ENCODE data around the gene RPL18.
"Not testable (repeated sequence)": the region's sequence is repeated elsewhere in the genome, so short reads cannot be mapped to it uniquely, and the experiment has no call there.

RPL18 gene

GRCh38 chr19:48588670-48589401, 30.1 kb downstream of the RPL18 start:
- no peak for DNase-seq (ENCODE audit: low read depth)

DNA sequence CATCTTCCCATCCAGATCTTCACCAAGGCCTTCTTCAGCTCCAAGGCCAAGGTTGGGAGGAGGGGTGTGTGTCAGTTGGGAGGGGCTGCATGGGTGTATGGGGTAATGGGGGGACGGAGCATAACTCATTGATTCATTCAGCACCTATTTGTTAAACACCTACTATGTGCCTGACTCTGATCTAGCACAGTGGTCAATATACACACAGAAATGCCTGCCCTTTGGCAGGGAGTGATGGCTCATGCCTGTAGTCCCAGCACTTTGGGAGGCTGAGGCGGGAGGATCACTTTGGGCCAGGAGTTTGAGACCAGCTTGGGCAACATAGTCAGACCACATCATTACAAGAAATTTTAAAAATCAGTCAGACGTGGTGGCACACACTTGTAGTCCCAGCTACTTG, 31.6 kb downstream of the RPL18 start:
- no peak for DNase-seq (ENCODE audit: low read depth)

- DNase-seq (ENCODE audit: low read depth) = no peak
Observed at GRCh38 chr19:48582168-48582567, 36.8 kb downstream of the RPL18 start.

DNA sequence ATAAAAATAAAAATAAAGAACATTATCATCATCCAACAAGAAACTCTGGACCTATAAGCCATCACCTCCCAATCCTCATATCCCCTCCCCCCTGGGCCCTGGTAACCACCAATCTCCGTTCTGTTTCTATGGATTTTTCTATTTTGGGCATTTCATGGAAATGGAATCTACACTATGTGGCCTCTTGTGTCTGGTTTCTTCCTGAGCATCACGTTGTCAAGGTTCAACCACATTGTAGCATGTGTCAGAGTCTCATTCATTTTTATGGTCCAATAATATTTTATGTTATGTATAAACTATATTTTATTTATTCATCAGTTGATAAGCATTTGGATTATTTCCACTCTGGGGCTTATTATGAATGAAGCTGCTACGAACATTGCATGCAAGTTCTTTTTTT, 40.1 kb downstream of the RPL18 start:
- no peak for DNase-seq (ENCODE audit: low read depth)

DNA sequence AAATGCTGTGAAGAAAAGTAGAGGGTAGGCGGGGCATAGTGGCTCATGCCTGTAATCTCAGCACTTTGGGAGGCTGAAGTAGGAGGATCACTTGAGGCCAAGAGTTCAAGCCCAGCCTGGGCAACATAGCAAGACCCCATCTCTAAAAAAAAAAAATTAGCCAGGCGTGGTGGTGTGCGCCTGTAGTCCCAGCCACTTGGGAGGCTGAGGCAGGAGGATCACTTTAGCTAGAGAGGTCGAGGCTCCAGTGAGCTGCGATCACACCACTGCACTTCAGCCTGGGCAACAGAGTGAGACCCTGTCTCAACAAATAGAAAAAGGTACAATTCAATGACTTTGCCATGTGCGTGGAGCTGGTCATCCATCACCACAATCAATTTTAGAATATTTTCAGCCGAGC, 41.1 kb downstream of the RPL18 start:
- DNase-seq (ENCODE audit: low read depth) = not testable (repeated sequence)

DNA sequence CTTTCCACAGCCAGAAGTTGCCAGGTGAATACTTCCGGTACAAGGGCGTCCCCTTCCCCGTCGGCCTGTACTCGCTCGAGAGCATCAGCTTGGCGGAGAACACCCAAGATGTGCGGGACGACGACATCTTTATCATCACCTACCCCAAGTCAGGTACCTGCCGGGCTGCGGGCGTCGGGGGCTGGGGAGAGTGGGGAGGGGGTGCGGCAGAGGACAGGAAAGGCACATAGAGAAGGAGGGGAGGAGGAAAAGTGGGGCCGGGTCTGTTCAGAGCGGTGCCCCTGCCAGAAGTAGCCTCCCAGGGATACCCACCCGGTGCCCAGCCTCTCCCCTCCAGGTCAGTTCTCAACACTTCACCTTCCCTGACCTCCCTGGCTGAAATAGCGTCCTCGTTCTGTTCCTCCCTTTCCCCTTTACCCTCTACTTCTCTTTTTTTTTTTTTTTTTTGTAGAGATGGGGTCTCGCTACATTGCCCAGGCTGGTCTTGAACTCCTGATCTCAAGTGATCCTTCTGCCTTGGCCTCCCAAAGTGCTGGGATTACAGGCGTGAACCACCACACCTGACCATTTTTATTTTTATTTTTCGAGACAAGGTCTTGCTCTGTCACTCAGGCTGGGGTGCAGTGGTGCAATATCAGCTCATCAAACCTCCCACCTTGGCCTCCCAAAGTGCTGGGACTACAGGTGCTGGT, 42.9 kb downstream of the RPL18 start:
- DNase-seq (ENCODE audit: low read depth) = no peak

- no peak for DNase-seq (ENCODE audit: low read depth)
Observed at GRCh38 chr19:48573163-48573505, 45.8 kb downstream of the RPL18 start.

DNA sequence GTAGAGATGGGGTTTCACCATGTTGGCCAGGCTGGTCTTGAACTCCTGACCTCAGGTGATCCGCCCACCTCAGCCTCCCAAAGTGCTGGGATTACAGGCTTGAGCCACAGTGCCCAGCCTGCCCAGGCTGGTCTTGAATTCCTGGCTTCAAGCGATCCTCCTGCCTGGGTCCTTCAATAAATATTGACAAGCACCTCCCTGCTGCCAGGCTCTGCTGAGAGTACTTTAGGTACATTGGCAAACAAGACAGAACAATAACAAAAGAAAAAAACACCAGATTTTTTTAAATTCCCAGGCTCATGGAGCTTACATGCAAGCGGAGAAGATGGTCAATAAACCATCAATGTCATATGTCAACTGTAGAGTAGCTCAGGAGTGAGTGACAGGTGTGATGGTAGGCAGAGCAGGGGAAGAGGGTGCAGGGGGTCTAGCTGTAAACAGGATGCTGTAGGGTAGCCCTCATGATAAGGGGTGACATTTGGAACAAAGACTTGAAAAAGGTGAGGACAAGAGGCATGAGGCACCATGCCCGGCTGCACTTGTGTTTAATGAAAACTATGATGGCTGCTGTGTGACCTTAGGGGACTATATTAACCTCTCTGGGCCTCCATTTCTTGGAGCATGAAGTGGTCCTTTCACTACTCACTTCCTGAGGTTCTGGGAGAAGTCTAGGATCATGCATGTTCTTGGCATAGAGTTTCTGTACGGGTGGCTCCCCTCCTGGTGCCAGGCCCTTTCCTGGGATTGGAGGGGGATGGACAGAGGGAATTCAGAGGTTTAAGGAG, 47.4 kb downstream of the RPL18 start:
- DNase-seq (ENCODE audit: low read depth) = no peak

GRCh38 chr19:48569814-48570213, 49.2 kb downstream of the RPL18 start:
- DNase-seq (ENCODE audit: low read depth) = no peak

DNA sequence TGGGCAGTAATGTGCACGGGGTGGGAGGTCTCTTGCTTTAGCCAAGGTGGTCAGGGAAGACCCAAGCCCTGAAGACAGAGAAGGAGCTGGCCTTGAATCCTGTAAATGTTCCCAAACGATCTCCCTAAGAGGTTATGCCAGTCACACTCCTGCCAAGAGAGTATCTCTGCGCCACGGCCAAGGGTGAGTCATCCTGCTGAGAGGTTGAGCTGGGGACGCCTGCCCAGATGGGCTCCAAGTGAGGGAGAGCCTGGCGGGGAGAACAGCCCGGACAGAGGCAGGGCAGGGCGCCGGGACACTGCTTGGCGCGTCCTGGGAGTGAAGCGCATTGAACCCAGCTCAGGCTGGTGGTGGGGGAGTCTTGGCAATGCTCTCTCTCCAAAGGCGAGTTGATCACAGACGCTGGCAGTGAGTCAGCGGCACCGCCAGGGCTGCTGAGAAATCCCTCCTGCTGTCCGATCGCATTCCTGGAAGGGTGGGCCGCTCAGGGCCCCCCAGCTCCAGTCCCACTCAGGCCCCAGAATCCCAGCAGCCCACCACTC, 50.6 kb downstream of the RPL18 start:
- DNase-seq (ENCODE audit: low read depth) = peak; percentile 81

Measured in GM04504 (cell line).